ENCODE results near the gene GRM7.

The GRM7 gene

GRCh38 chr3:7588236-7588635 is 727.3 kb downstream of the GRM7 start:
- H3K36me3 ChIP-seq (ENCODE audit: control insufficient read depth in 2 of 2, insufficient read depth in 1 of 2, low read length in 2 of 2), result no peaks in the 10 kb centered on the region
- no peak overlapping the region for H3K27ac ChIP-seq (ENCODE audit: extremely low read depth, low read depth, low read length)
- no peaks in the 10 kb centered on the region for H3K4me1 ChIP-seq (ENCODE audit: control insufficient read depth, insufficient read depth, low read length)
- POLR2A ChIA-PET, result no interaction called here
- H3K4me3 ChIP-seq (ENCODE audit: low read depth, low read length), result no peak overlapping the region
- CTCF ChIA-PET, result interaction anchor here (0.7 kb wide), 1 partner anchor 1977 kb away, joined by 3 read pairs; no protein-coding TSS in a partner anchor
- H3K9me3 ChIP-seq (ENCODE audit: control insufficient read depth, insufficient read depth, low read depth, low read length), result no peaks in the 10 kb centered on the region
- no peak for TF ChIP-seq ZNF394 (tag by site-specific recombination; IDR thresholded peaks at IDR 0.05; ENCODE audit: borderline replicate concordance)
- no peak for TF ChIP-seq ZNF561 (tag by site-specific recombination; IDR thresholded peaks at IDR 0.05; ENCODE audit: borderline replicate concordance)
- TF ChIP-seq ZNF114 (tag by site-specific recombination; IDR thresholded peaks at IDR 0.05), result no peak
- TF ChIP-seq GLI4 (tag by site-specific recombination; IDR thresholded peaks at IDR 0.05), result no peak
- TF ChIP-seq ZNF658 (tag by site-specific recombination; IDR thresholded peaks at IDR 0.05), result no peak
- no peak for TF ChIP-seq ZBTB20 (tag by site-specific recombination; IDR thresholded peaks at IDR 0.05)
- no peak for TF ChIP-seq SCRT1 (tag by site-specific recombination; IDR thresholded peaks at IDR 0.05; ENCODE audit: borderline replicate concordance)
- TF ChIP-seq ELK4 (IDR thresholded peaks at IDR 0.05; ENCODE audit: borderline replicate concordance, low read depth, low read length), result no peak

- TF ChIP-seq ZNF354C (tag by site-specific recombination; IDR thresholded peaks at IDR 0.05; ENCODE audit: borderline replicate concordance, low read depth), result no peak
- TF ChIP-seq KLF9 (tag by site-specific recombination; IDR thresholded peaks at IDR 0.05; ENCODE audit: low read depth), result no peak
- TF ChIP-seq ZNF112 (tag by site-specific recombination; IDR thresholded peaks at IDR 0.05), result no peak
- TF ChIP-seq ZNF518A (tag by site-specific recombination; conservative IDR thresholded peaks at IDR 0.05; ENCODE audit: low read depth), result no peak
- TF ChIP-seq ELK4 (IDR thresholded peaks at IDR 0.05; ENCODE audit: borderline replicate concordance, low read depth, low read length), result no peak
- no peak for TF ChIP-seq TRIM28 (IDR thresholded peaks at IDR 0.05; ENCODE audit: borderline replicate concordance, low read length)
- TF ChIP-seq PATZ1 (tag by site-specific recombination; IDR thresholded peaks at IDR 0.05), result no peak
- TF ChIP-seq ZNF621 (tag by site-specific recombination; IDR thresholded peaks at IDR 0.05), result no peak
- TF ChIP-seq ZNF24 (tag by site-specific recombination; IDR thresholded peaks at IDR 0.05), result no peak
- no peak for TF ChIP-seq MEIS1 (CRISPR knock-in tag; IDR thresholded peaks at IDR 0.05; ENCODE audit: borderline replicate concordance)
- no peak for TF ChIP-seq ZNF184 (tag by site-specific recombination; IDR thresholded peaks at IDR 0.05)
- no peak for TF ChIP-seq ZNF248 (tag by site-specific recombination; IDR thresholded peaks at IDR 0.05)
- TF ChIP-seq ZNF747 (tag by site-specific recombination; IDR thresholded peaks at IDR 0.05), result no peak
- TF ChIP-seq OVOL3 (tag by site-specific recombination; IDR thresholded peaks at IDR 0.05), result no peak
- TF ChIP-seq ZNF585B (tag by site-specific recombination; IDR thresholded peaks at IDR 0.05), result no peak
- ChIA-PET POLR2A (no interaction called here), CTCF (no interaction called here)
- H3K27ac ChIP-seq (ENCODE audit: extremely low read depth, low read depth, low read length), result no peak overlapping the region
- no peaks in the 10 kb centered on the region for H3K36me3 ChIP-seq (ENCODE audit: control insufficient read depth in 2 of 2, insufficient read depth in 1 of 2, low read length in 2 of 2)
- no peak overlapping the region for H3K4me3 ChIP-seq (ENCODE audit: low read depth, low read length)
- H3K9me3 ChIP-seq (ENCODE audit: control insufficient read depth, insufficient read depth, low read depth, low read length), result no peaks in the 10 kb centered on the region
- H3K4me1 ChIP-seq (ENCODE audit: control insufficient read depth, insufficient read depth, low read length), result no peaks in the 10 kb centered on the region
Measured at GRCh38 chr3:7589526-7589925, 728.6 kb downstream of the GRM7 start.
